Head of caudate nucleus (tissue), 42 donors: ENCODE data around the gene PRG3.

Experiments used
- DNase-seq, 42 donors: peaks; one replicate each; pipeline versions ENCODE4 v3.0.0 to v3.0.0-alpha.2; 2020 to 2021; ENCODE audit warnings: mixed read lengths in 7 of 42
- intact Hi-C: fragments of 100-400 bp; cut with DNase I; formaldehyde crosslinking; loops from one replicate; pipeline ENCODE4 v1.15.0; 2022

Gene PRG3, protein sequence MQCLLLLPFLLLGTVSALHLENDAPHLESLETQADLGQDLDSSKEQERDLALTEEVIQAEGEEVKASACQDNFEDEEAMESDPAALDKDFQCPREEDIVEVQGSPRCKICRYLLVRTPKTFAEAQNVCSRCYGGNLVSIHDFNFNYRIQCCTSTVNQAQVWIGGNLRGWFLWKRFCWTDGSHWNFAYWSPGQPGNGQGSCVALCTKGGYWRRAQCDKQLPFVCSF

DNA sequence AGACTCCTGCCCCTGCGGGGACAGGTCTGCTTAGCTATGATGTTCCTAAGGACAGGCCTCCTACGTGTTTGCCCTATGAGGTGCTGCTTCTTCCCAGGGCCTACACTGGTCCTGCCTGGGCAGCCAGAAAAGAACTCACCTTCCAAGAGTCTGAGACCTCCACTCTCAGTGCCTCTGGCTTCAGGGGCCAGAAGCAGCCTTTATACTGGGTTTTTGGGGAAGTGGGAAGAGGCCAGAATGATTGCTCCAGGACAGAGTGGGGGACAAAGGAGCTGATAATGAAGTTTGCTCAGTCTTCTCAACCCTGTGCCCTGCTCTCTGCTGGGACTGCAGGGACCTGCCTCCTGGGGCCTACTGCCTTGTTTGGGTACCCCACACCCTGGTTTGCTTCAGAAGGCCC is at the start of gene PRG3:
Gene PRG3, minus strand, starts transcription at position 176 of the 400 bp plus-strand sequence. CDS start 442 bp downstream, outside the sequence.
- intact Hi-C loops: no loop called here
- DNase-seq: no peak

DNA sequence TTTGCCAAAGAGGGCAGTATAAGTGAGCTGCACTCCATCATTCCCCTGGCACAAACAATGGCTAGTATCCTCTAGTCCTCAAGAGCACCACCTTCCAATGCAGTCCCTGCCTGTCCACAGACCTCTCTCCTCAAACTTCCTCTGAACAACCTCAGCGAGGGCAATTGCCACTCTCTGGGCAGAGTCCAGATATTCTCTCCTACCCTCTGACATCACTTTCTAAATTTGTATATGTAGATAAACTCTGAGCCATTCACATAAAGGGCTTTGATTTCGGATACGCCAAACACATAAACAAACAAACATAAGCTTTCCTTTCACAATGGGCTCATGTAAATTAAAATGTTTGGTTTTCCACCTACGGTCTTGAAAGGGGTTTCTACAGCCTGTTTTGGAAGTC is 49.0 kb upstream of the PRG3 start:
- no peak for DNase-seq
- intact Hi-C loops: no loop called here

DNA sequence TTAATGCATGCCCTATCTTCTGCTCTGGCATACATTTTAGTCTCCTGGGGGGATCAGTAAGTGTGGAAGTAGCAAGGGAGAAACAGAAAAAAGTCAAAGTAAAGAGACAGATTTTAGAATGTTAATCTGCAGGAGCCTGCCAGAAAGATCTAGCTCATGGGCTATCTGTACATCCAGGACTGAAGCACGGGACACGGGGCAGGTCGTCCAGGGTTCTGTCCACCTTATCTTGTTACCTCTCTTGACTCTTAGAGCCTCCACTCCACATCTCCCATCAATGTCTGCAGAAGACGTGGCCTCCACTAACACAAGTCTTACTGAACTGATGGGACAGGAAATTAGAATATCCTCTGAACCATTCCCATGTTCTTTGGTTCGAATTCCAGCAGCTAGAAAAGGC is 47.7 kb upstream of the PRG3 start:
- intact Hi-C loops: no loop called here
- DNase-seq: no peak

DNA sequence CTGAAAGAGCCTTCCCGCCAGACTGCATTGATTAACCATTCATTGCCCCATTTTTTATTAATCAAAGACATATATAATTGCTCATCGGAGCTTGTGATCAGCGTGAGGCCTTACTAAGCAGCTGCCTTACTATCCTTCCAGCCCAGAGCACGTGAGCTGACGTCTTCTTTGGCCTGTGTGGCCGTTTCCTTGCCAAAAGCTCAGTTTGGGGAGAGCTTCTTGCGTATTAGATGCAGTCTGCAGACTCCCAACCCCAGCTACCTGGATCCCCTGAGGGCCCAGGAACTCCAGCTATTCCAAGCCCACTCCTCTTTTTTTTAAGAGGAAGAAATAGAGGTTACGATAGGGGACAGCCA is 46.8 kb upstream of the PRG3 start:
- DNase-seq: peak in 31 of 42 donors; percentile 22 to 81 (median 51)
- intact Hi-C loops: no loop called here

DNA sequence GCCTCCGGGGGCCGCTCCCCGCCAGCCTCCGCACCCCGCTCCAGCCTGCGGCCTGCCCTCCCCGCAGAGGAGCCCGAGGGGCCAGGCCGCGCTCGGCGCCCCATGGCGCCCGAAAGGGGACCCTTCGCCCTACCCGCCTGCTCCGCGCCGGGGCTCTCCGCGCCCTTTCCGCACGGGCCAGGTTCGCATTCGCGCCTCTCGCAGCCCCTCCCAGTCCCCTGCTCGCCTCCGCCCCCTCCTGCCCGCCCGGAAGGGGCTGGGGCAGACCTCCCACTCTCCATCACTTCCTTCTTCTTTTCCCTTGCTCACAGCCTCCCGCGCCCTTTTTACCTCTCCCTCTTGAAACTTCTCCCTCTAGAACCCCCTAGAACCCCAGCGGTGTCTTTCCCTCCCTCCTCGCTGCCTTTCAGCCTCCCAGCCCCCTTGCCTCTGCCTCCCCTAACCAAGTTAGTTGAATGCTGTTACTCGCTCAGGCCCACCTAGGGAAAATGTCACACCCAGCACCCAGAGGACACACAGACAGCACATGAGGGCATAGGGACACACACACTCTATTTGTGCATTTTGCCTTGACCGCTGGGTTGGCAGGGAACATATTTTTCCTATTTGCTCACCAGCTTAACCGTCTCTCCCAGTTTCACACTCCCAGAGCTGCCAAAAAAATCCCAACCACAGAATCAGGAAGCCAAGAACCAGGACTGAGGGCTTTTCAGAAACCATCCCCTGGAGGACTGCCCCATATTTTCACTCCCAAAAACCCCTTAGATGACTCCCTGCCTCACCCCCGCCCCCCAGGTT is 46.2 kb upstream of the PRG3 start, which contains the start of gene SLC43A3:
Gene SLC43A3, minus strand, starts transcription at position 193 of the 798 bp plus-strand sequence. CDS start 949 bp downstream, outside the sequence.
- peak in 38 of 42 donors; percentile 25 to 75 (median 48) for DNase-seq
- intact Hi-C loops: no loop called here

DNA sequence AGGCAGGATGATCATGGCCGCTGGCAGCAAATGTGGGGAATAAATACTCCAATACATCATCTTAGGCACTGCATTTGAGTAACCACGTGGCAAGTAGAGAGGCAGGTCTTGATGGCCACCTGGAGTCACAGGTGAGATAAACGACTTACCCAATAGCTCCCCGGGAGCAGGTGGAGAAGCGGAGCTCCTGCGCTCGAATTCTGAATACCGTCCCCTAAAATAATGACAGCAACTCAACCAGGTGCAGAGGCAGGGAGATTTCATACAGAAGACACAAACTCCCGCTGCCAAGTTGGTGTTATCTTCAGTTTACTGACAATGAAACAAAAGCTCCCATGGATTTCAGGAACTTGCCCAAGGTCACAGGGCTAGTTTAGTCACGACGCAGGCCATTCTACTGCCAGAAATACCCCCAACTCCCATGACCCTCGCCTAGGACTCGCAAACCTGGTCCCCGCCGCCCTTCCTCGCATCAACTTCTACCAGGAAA is 45.5 kb upstream of the PRG3 start:
- DNase-seq: no peak
- intact Hi-C loops: no loop called here

DNA sequence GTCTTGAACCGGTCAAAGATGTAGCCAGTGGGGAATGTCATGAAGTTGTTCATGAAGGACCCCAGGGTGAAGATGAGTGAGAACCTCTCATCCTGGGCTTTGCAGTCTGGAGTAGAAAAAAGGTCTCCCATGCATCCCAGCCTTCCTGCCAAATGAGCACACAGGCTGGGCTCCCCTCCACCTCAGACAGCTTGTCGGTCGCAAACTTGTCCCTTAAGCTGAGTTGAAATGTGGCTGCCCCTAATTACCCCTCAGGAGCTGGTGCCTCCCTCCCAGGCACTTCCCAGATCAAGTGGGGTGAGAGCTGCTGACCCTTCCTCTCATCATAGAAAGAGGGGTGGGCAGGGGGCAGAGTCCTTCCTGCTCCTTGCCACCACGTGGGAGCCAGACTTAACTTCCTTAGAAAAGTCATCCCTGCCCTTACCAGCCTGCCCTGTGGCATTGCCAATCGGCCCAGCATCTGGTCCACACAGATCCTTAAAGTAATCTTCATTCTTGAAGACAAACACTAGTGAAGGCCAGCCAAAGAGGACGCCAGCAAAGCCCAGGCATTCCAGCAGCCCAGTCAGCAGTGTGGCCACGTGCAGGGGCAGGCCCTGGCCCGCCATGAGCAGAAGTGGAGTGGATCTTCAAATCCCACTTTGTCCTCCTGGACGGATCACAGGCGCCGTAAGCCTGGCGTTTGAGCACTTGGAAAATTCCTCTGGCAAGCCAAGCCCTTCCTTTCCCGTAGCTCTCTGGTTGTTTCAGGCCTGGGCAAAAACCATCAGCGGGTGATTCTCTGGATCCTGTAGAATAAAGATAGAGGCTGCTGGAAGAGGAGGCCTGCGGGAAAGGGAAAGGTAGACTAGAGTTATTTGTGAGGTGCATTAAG is 44.9 kb upstream of the PRG3 start:
- DNase-seq: peak in 11 of 42 donors; percentile 20 to 53 (median 28)
- intact Hi-C loops: no loop called here

DNA sequence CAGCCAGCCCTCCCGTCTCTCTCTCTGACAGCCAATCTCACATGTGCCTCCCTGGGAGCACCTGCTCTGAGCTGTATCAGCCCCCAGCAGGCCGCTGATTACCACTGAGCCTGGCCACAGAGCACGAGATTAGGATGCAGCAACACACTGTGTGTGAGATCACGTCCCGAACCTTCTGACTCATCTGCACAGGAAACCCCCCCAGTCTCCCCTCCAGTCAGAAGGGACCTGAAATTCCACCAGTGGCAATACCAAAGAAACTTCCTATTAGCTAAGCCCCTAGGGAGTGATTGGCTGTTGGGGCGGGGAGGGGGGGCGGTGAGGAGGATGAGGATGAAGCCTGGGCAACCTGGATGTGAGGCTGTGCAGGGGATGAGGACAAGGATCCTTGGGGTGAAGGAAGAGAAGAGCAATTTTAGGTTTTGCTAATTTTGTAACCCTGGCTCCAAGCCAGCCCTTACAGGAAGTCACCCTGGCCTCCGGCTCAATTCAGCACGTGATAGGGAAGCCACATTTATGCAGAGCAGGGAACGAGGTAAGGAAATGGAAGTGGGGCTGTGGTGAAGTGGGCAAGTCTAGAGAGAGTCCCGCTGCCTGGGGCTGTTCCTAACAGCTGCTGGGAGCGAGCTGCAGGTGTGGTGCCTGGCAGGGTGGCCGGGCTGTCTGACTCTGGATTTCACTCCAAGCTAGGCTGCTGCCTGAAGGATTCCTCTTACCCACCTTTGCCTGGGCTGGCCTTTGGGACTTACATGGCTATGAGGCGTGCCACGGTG is 44.0 kb upstream of the PRG3 start:
- intact Hi-C loops: no loop called here
- peak in 11 of 42 donors; percentile 5 to 62 (median 32) for DNase-seq

DNA sequence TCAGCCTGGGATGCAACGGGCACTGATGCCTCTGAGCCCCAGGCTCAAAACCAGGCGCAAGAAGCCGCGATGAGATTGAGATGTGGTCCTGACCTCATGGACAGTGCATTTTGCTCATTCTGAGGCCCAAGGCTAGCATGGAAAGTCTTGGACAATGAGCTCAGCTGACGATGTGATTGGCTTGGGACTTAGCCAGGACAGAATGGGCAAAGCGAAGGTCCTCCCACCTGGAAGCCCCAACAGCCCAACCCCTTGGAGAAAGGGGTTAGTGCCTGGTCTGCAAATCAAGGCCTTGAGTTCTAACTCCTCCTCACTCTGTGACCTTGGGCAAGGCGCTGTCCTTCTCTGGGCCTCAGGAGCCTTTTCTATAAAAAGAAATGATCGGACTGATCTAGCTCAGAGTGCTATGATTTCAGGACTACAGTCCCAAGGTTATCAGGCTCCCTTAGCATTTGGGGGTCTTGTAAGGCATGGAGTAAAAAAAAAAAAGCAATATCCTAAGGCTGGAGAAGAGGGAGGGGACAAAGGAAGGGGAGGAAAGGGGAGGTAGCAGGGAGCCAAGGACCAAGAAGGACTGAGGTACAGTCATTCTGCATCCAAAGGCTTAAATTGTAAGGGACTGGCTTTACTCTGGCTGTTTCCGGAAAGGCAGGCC is 43.3 kb upstream of the PRG3 start:
- no peak for DNase-seq
- intact Hi-C loops: no loop called here

DNA sequence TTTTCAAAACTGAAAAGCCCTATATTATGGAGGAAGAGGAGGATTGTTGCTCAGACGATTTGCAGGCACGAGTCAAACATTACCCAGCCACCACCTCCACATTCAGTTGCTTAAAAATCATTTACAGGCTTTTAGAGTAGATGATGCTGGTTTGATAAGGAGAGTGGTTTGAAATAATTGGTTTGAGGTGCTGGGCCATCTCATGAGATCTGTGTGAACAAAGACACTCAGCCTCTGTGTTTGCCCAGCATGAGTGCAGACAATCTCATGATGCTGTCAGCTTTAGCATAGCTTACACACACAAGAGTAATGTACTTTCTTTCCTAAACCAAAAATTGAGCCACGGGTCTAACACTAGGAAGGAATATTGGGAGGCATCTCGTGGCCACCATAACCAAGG is 41.7 kb upstream of the PRG3 start:
- intact Hi-C loops: no loop called here
- no peak for DNase-seq

DNA sequence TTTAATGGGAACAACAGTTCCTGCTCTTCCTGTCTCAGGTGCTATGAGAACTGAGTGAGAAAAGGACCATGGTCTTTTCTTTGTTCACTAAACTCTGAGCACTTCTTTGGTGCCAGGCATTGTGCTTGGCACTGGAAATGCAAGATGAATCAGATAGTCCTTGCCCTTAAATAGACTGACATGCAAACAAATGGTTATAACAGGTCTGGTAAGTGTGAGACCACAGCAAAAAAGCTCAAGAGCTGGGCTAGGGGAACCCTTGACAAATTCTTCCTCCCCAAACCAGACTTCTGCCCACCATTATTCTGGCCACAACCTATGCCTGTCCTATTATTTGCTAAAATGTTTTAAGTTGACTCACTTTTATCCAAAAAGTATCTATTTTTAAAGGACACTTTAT is 40.9 kb upstream of the PRG3 start:
- DNase-seq: no peak
- intact Hi-C loops: no loop called here

DNA sequence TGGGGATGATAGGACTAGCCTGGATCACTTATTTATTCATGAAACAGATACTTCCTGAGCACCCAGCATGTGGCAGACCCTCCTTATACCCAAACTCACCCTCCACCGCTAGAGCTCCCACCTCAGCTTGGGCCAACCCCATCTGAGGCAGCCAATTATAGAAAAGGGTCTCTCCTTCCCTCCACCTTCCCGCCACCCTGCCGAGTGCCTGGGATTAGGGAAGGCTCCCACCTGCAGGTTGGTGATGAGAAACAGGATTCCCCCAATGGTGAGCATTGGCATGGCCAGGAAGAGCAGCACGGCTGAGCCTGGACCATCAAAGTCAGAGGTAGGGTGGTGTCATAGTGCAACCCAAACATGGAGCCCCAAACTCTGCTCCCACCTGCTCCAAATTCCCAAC is 40.1 kb upstream of the PRG3 start:
- intact Hi-C loops: no loop called here
- no peak for DNase-seq

DNA sequence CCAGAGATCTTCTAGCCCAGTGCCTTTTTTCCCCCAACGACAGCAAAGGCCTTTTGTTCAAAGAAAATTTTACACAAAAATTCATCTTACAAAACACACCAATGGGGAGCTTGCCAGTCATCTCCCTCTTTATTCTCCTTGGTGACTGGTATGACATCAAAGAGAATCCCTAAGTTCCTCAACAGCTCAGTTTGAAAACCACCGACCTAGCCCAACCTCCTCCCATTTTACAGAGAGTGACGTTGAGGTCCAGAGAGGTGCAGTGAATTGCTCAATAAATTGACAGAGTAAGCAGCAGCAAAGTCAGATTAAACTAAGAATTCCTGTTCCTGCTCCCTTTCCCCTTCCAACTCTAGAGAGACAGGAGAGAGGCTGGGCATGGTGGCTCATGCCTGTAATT is 38.2 kb upstream of the PRG3 start:
- DNase-seq: no peak
- intact Hi-C loops: no loop called here

DNA sequence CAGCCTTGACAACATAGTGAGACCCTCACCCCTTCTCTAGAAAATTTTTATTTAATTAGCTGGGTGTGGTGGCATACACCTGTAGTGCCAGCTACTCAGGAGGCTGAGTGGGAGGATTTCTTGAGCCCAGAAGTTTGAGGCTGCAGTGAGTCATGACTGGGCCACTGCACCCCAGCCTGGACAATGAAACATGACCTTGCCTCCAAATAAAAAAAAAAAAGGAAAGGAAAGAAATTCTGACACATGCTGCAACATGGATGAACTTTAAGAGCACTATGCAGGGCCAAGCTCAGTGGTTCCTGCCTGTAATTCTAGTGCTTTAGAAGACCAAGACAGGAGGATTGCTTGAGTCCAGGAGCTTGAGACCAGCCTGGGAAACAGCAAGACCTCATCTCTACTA is 37.2 kb upstream of the PRG3 start:
- DNase-seq: no peak
- intact Hi-C loops: no loop called here

DNA sequence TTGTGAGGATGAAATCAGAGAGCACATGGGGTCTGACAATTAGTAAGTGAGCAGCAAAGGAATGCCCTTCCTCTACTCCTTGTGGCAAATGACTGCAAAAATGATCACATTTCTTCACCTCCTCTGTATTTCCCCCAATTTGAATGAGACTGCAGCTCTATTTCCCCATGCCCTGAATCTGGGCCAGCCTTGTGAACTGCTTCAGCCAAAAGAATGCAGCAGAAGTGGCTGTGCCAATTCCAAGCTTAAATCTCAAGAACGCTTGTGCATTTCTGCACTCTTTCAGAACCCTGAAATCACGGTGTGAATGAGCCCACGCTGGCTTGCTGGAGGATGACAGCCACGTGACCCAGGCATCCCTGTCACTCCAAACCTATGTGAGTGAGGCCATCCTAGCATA is 36.1 kb upstream of the PRG3 start:
- peak in 1 of 42 donors; percentile 8 for DNase-seq
- intact Hi-C loops: no loop called here

DNA sequence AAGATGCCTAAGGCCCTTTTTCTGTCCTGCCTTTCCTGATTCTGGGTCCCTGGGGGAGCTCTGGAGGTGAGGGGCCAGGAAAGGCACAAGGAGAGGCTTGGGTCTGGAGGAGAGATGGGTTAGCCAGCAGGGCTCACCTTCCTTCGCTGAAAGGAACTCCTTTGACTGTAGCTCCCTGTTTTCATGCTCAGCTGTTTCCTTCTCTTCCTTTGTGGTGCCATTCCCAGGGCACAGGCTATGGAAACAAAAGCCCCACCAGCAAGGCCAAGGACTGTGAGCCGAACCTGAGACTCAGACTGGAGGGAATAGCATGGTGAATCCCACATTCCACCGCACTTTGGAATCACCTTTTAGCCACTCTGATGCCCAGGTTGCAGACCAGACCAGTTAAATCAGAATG is 35.5 kb upstream of the PRG3 start:
- intact Hi-C loops: no loop called here
- no peak for DNase-seq

DNA sequence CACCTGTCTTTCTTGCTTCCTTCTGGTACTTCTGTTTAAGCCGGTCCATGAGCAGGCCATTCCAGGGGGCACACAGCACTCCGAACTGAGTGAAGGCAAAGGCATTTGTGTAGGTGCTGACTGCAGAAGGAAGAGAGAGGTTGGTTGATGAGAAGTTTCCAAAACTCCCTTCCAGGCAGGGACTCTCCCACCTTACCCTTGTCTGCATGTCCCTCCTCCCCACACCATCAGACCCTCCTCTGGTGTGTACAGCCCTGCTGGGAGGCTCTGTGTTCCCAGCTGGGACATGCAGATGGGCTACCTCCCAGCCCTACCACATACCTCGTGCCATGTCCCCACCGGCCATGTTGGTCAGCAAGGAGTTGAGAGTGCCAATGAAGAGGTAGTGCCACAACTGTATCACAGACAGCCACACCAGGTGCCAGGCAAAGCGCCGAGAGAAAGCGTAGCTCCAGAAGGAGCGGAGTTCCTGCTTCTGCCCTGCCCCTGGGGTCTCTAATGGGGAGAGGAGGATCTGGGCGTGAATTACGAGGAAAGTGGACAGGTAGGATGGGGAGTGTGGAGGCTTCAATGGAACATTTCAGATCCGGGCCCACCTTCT is 33.8 kb upstream of the PRG3 start:
- DNase-seq: no peak
- intact Hi-C loops: no loop called here

DNA sequence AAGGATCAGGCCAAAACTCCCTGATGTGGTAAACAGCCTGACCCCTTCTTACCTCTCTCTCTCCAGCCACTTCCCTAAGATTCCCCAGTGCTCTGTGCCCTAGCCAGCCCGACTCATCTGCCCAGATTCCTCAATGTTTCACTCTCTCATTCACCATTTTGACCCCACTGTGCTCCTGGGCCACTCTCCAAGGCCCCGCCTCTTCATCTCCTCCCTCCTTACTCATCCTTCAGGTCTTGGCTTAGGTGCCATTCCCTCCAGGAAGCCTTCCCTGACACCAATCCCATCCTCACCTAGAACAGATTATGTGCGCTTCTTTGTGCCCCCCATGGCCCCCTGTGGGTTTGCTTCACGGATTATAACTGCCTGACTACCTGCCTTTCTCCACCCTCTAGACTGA is 32.7 kb upstream of the PRG3 start:
- DNase-seq: no peak
- intact Hi-C loops: no loop called here
